Head of caudate nucleus (tissue), 42 donors: Measurements from ENCODE around the gene KRTAP9-3.
"Not testable (repeated sequence)": the region's sequence is repeated elsewhere in the genome, so short reads cannot be mapped to it uniquely, and the experiment has no call there.

Experiments used
- DNase-seq, 42 donors: peaks; one replicate each; pipeline versions ENCODE4 v3.0.0 to v3.0.0-alpha.2; 2020 to 2021; ENCODE audit warnings: mixed read lengths in 7 of 42
- intact Hi-C: fragments of 100-400 bp; cut with DNase I; formaldehyde crosslinking; loops from one replicate; pipeline ENCODE4 v1.15.0; 2022

Gene KRTAP9-3, protein sequence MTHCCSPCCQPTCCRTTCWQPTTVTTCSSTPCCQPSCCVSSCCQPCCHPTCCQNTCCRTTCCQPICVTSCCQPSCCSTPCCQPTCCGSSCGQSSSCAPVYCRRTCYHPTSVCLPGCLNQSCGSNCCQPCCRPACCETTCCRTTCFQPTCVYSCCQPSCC

DNA sequence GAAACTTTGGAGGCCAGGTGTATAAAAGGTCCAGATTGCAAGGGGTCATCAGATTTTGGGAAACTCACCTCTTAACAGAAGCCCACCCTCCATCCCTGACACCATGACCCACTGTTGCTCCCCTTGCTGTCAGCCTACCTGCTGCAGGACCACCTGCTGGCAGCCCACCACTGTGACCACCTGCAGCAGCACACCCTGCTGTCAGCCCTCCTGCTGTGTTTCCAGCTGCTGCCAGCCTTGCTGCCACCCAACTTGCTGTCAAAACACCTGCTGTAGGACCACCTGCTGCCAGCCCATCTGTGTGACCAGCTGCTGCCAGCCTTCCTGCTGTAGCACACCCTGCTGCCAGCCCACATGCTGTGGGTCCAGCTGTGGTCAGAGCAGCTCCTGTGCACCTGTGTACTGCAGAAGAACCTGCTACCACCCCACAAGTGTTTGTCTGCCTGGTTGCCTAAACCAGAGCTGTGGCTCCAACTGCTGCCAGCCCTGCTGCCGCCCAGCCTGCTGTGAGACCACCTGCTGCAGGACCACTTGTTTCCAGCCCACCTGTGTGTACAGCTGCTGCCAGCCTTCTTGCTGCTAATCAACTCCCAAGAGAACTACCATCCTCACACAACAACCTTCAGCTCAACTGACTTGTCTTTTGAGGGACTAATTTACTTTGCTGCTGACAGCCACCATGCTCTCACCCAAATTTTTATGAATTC is at the start of gene KRTAP9-3:
Gene KRTAP9-3, plus strand, starts transcription at position 51 of the 707 bp plus-strand sequence. Its CDS starts 53 bp downstream, at position 104.
- intact Hi-C loops, DNase-seq: not testable (repeated sequence)

DNA sequence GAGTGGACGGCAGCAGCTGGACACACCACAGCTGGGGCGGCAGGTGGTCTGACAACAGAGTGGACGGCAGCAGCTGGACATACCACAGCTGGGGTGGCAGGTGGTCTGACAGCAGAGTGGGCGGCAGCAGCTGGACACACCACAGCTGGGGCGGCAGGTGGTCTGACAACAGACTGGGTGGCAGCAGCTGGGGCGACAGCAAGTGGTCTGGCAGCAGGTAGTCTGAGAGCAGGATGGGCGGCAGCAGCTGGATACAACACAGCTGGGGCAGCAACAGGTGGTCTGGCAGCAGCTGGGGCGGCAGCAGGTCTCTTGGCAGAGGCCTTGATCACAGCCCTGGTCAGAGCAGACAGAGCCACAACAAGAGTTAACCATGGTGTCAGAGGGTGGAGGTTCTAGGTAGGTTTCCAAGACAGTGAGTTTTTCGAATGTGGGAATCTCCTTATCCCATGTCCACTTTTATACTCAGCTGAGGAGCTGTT is 47.7 kb upstream of the KRTAP9-3 start, which contains the start of gene KRTAP4-1:
Gene KRTAP4-1, minus strand, starts transcription at position 432 of the 482 bp plus-strand sequence. Its CDS starts 57 bp downstream, at position 375.
- intact Hi-C loops = no loop called here
- no peak for DNase-seq

DNA sequence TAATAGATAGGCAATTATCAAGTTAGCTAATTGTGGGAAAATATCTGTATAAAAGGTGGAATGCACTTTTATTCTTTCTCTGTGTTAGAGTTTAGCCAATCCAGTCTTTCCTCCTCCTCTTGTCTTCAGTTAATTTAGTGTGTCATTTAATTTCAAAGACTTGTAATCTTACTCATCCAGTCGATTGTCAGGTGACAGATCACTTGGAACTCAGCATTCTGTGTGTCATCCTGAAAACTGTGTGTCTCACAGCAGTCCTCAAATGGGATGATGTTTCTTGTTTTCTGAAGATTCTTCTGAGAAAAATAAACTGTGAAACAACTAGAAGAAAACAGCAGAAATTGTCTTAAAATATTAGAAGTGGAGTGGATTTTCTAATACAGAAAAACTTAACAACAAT is 47.2 kb upstream of the KRTAP9-3 start:
- no peak for DNase-seq
- intact Hi-C loops = no loop called here

DNA sequence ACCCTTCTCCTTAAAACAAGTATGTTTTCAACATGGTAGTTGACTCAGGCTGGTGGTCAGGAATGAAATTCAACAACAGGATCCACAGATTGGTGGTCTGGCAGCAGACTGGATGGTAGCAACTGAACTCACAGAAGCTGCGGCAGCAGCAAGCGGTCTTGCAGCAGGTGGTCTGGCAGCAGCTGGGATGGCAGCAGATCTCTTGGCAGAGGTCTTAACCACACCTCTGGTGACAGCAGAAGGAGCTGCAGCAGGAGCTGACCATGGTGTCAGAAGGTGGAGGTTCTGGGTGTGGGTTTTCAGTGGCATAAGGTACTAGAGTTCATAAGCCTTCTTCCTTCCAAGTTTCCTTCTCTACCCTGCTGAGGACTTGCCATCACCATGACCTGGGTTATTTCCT is 45.4 kb upstream of the KRTAP9-3 start:
- no peak for DNase-seq
- intact Hi-C loops = no loop called here

DNA sequence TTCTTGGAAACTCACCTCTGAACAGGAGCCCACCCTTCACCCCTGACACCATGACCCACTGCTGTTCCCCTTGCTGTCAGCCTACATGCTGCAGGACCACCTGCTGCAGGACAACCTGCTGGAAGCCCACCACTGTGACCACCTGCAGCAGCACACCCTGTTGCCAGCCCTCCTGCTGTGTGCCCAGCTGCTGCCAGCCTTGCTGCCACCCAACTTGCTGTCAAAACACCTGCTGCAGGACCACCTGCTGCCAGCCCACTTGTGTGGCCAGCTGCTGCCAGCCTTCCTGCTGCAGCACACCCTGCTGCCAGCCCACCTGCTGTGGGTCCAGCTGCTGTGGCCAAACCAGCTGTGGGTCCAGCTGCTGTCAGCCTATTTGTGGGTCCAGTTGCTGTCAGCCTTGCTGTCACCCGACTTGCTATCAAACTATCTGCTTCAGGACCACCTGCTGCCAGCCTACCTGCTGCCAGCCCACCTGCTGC is 42.4 kb upstream of the KRTAP9-3 start, which contains the start of gene KRTAP9-1:
Gene KRTAP9-1, plus strand, starts transcription at position 51 of the 482 bp plus-strand sequence. Its CDS starts 0 bp downstream, at position 51.
- intact Hi-C loops, DNase-seq: not testable (repeated sequence)

DNA sequence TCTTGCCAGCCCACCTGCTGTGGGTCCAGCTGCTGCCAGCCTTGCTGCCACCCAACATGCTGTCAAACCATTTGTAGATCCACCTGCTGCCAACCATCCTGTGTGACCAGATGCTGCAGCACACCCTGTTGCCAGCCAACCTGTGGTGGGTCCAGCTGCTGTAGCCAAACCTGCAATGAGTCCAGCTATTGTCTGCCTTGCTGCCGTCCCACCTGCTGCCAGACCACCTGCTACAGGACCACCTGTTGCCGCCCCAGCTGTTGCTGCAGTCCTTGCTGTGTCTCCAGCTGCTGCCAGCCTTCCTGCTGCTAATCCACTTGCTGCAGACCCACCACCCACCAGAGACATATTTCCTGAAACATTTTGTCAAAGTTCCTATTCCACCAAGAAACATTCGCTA is 41.9 kb upstream of the KRTAP9-3 start:
- intact Hi-C loops = no loop called here
- DNase-seq = no peak

DNA sequence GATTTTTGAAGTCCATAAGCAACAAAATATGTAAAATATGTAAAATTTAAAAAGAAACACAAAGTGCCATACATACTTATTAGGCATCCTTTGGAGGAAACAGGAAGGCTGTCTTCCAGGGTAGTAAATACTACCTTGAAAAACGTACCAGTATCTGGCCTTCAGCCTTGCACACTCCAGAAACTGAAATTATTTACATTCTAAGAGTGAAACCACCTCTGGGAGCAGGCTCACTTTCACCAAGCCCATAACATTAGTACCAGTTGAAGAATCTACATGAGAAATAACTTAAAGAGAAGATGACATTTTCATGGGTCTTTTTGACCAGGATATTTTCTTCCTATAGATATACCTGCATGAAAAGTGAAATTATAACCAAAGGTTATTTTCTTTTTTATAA is 36.2 kb upstream of the KRTAP9-3 start:
- intact Hi-C loops = no loop called here
- DNase-seq = no peak

DNA sequence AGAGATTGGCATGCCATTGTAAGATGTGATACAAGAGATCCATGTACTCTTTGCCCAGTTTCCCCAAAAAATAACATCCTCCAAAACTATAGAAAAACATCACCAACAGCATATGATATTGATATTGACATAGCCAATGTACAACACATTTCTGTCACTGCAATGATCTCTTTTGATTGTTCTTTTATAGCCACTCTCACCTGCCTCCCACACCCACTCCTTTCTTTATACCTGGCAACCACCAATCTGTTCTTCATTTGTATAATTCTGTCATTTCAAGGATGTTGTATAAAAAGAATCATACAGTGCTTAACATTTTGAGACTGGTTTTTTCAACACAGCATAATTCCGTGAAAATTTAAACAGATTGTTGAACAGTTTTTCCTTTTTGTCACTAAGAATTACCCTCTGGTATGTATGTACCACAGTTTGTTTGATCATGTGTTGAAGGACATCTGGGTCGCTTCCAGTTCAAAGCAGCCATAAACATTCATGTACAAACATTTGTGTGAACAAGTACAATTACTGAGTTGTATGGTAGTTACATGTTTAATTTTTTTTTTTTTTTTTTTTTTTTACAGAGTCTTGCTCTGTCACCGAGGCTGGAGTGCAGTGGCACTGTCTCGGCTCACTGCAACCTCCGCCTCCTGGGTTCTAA is 32.7 kb upstream of the KRTAP9-3 start:
- no peak for DNase-seq
- intact Hi-C loops = no loop called here

DNA sequence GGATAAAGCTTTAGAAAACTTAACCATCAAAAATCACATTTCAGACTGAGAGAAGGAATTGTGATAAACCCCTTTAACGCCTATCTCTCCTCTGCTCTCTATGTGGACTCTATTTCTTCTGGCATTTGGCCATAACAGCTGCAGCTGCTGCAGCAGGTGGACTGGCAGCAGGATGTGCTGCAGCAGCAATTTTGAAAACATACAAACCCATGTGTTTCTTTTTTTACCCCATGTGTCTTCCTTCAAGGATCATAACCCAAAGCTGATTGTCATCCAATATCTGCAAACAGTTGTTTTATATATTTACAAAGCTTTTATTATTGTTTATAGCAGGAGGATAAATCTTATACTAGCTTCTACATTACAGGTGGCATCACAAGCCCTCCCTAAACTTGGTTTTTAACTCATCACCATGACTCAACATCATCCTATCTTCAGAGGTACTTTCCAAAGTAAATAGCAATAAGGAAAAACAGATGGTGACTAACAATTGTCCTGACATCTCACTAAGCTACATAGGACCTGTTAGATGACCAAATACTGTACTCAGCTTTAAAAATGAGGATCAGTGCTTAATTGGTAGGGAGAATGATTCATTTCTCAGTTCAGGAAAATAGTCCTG is 20.3 kb upstream of the KRTAP9-3 start:
- no peak for DNase-seq
- intact Hi-C loops = no loop called here

DNA sequence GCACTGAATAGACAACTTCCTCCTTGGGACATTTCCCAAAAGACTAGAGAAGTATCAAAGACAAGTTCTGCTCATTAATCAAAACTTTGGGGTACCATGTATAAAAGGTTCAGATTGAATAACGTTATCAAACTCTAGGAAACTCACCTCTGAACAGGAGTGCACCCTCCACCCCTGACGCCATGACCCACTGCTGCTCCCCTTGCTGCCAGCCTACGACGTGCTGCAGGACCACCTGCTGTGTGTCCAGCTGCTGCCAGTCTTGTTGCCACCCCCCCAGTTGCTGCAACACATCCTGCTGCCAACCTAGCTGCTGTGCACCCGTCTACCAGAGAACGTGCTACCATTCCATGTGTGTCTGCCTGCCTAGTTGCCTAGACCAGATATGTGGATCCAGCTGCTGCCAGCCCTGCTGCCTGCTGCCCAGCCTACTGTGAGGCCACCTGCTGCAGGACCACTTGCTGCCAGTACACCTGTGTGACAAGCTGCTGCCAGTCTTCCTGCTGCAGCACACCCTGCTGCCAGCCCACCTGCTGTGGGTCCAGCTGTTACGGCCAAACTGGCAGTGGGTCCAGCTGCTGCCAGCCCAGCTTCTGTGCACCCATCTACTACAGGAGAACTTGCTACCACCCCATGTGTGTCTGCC is 19.6 kb upstream of the KRTAP9-3 start:
- DNase-seq = no peak
- intact Hi-C loops = no loop called here

DNA sequence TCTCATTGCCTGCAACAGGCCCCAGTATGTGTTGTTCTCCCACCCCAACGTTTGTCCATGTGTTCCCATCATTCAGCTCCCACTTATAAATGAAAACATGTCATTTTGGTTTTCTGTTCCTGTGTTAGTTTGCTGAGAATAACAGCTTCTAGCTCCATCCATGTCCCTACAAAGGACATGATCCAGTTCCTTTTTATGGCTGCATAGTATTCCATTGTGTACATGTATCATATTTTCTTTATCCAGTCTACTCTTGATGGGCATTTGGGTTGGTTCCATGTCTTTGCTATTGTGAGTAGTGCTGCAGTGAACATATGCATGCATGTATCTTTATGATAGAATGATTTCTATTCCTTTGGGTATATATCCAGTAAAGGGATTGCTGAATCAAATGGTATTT is 16.6 kb upstream of the KRTAP9-3 start:
- intact Hi-C loops = no loop called here

DNA sequence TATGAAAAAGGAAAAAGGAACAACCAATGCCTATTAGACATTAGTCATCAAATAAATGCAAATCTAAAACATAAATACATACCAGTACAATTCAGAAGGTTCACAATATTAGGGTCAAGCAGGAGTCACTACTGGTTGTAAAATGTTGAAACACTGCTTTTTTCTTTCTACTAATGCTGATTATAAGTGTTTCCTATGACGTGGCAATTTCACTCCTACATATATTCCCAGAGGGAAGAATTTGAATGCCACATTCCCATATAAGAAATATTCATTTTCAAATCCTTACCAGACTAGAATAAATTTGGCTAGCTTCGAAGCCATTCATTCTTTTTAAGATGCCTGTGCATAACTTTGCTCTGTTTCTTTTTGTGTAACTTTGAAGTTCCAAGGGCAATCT is 8.4 kb upstream of the KRTAP9-3 start:
- DNase-seq = no peak

More for the DNA sequence above, 16.6 kb upstream of the KRTAP9-3 start:
- no peak for DNase-seq

DNA sequence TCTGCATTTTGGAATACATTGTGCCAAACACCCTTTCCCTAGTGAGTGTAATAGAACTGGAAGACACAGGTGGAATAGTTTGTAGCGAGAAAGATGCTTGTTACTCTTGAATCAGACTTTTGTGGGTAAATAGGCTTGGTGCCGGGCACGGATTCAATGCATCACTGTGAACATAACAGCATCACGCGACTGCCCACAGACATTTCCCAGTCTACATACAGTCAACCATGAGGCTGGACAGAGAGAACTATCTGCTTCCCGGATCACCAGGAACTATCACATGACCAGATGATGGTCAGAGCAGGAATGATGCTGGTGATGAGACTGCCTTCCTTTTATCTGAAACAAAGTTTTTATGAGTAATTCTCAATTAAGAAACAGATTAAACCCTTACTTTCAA is 6.2 kb upstream of the KRTAP9-3 start:
- DNase-seq = no peak
- intact Hi-C loops = no loop called here

More for the DNA sequence above, 8.4 kb upstream of the KRTAP9-3 start:
- intact Hi-C loops = no loop called here

DNA sequence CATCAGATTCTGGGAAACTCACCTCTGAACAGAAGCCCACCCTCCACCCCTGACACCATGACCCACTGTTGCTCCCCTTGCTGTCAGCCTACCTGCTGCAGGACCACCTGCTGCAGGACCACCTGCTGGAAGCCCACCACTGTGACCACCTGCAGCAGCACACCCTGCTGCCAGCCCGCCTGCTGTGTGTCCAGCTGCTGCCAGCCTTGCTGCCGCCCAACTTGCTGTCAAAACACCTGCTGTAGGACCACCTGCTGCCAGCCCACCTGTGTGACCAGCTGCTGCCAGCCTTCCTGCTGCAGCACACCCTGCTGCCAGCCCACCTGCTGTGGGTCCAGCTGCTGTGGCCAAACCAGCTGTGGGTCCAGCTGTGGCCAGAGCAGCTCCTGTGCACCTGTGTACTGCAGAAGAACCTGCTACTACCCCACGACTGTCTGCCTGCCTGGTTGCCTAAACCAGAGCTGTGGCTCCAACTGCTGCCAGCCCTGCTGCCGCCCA is 5.6 kb upstream of the KRTAP9-3 start, which contains the start of gene KRTAP9-2:
Gene KRTAP9-2, plus strand, starts transcription at position 51 of the 498 bp plus-strand sequence. Its CDS starts 7 bp downstream, at position 58.
- not testable (repeated sequence) for DNase-seq

DNA sequence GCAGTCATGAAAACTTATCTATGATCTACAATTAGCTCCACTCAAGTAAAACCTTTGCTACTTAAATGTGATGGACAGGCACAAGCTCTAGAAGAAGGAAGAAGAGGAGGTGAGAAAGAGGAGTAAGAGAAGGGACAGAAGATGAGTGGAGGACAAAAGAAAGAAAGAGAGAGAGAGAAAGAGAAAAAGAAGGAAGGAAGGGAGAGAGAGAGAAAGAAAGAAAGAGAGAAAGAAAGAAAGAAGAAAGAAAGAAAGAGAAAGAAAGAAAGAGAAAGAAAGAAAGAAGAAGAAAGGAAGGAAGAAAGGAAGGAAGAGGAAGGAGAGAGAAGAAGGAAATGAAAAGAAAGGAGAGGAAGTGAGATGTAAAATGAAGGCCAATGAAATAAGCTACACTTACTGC is 2.2 kb upstream of the KRTAP9-3 start:
- intact Hi-C loops = no loop called here
- DNase-seq = no peak

More for the DNA sequence above, 5.6 kb upstream of the KRTAP9-3 start, which contains the start of gene KRTAP9-2:
- intact Hi-C loops = not testable (repeated sequence)

DNA sequence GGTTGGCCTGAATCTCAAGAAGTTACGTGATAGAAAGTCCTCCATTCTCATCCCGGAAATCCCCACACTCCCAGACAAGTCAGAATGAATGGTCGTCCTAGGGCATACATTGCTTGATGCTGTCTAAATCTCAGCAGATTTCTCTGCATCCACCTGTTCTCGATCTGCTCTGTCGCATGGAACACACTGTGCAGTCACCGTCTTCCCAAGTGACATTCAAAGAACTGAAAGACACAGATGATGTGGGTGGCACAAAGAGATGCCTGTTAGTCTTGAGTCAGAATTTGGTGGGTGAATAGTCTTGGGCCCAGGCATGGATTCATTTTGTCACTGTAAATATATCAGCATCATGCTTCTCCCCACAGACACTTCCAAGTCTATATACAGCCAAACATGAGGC is 518 bp upstream of the KRTAP9-3 start:
- intact Hi-C loops = no loop called here
- DNase-seq = peak in 19 of 42 donors; percentile 7 to 64 (median 30)

DNA sequence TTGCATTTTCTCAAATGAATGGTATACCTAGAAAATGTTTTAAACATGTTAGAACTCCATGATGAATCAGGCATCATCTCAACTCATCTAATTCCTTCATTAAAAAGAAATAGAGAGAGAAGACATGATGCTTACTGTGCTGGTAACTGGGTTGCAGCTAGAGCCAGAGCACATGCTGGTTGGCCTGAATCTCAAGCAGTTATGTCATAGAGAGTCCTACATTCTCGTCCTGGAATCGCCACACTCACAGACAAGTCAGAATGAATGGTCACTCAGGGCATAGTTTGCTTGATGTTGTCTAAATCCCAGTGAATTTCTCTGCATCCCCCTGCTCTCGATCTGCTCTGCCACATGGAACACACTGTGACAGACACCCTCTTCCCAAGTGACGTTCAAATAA is 4.9 kb downstream of the KRTAP9-3 start:
- intact Hi-C loops, DNase-seq: not testable (repeated sequence)

DNA sequence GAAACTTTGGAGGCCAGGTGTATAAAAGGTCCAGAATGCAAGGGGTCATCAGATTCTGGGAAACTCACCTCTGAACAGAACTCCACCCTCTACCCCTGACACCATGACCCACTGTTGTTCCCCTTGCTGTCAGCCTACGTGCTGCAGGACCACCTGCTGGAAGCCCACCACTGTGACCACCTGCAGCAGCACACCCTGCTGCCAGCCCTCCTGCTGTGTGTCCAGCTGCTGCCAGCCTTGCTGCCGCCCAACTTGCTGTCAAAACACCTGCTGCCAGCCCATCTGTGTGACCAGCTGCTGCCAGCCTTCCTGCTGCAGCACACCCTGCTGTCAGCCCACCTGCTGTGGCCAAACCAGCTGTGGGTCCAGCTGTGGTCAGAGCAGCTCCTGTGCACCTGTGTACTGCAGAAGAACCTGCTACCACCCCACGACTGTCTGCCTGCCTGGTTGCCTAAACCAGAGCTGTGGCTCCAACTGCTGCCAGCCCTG is 5.7 kb downstream of the KRTAP9-3 start, which contains the start of gene KRTAP9-8:
Gene KRTAP9-8, plus strand, starts transcription at position 51 of the 489 bp plus-strand sequence. Its CDS starts 53 bp downstream, at position 104.
- intact Hi-C loops, DNase-seq: not testable (repeated sequence)
